Activated CD4-positive, alpha-beta T cell treated with anti-CD3 and anti-CD28 coated beads for 48 hours (primary cell): ENCODE data around the gene KBTBD7.

Source experiments
- DNase-seq: peaks from one replicate; pipeline ENCODE4 v3.0.0-alpha.2; 2020

KBTBD7 gene

GRCh38 chr13:41193919-41194824, at the start of gene KBTBD7:
KBTBD7 (minus strand) TSS chr13:41194569; CDS start chr13:41194257, 312 bp downstream.
- DNase-seq = peak; percentile 96

- no peak for DNase-seq
These were observed 47.3 kb upstream of the KBTBD7 start for GRCh38 chr13:41241626-41242025.

- DNase-seq = no peak
These were observed 42.0 kb upstream of the KBTBD7 start for GRCh38 chr13:41236369-41236768.

- no peak for DNase-seq
These were observed 38.5 kb upstream of the KBTBD7 start for GRCh38 chr13:41232578-41233480.

- no peak for DNase-seq
These were observed 37.4 kb upstream of the KBTBD7 start for GRCh38 chr13:41231786-41232185.

- no peak for DNase-seq
These were observed 36.8 kb upstream of the KBTBD7 start for GRCh38 chr13:41231025-41231677.

- DNase-seq = no peak
These were observed 35.0 kb upstream of the KBTBD7 start for GRCh38 chr13:41229356-41229755.

- DNase-seq = no peak
These were observed 30.0 kb upstream of the KBTBD7 start for GRCh38 chr13:41224113-41225110.

GRCh38 chr13:41222259-41222852, 28.0 kb upstream of the KBTBD7 start:
- DNase-seq = peak; percentile 62

GRCh38 chr13:41220401-41220800, 26.0 kb upstream of the KBTBD7 start:
- DNase-seq = no peak

GRCh38 chr13:41216160-41216559, 21.8 kb upstream of the KBTBD7 start:
- DNase-seq = no peak

- DNase-seq = no peak
These were observed 19.6 kb upstream of the KBTBD7 start for GRCh38 chr13:41213919-41214318.

- DNase-seq = no peak
These were observed 18.9 kb upstream of the KBTBD7 start for GRCh38 chr13:41213316-41213715.

- DNase-seq = no peak
These were observed 18.5 kb upstream of the KBTBD7 start for GRCh38 chr13:41212881-41213280.

- DNase-seq = no peak
These were observed 16.7 kb upstream of the KBTBD7 start for GRCh38 chr13:41211062-41211461.

GRCh38 chr13:41206467-41206866, 12.1 kb upstream of the KBTBD7 start:
- DNase-seq = no peak

GRCh38 chr13:41203810-41204209, 9.4 kb upstream of the KBTBD7 start:
- DNase-seq = no peak

- no peak for DNase-seq
These were observed 5.8 kb upstream of the KBTBD7 start for GRCh38 chr13:41200126-41200525.

- DNase-seq = no peak
These were observed 5.2 kb upstream of the KBTBD7 start for GRCh38 chr13:41199526-41199925.

- DNase-seq = no peak
These were observed 4.7 kb upstream of the KBTBD7 start for GRCh38 chr13:41199079-41199478.

GRCh38 chr13:41196620-41197019, 2.3 kb upstream of the KBTBD7 start:
- no peak for DNase-seq
